Jurkat, Clone E6-1 (cell line): ENCODE results near the gene TPSD1.
"Not testable (repeated sequence)": the region's sequence is repeated elsewhere in the genome, so short reads cannot be mapped to it uniquely, and the experiment has no call there.

Experiments
- DNase-seq: peaks from one replicate; pipeline ENCODE4 v3.0.0-alpha.2; 2011; ENCODE audit warnings: low read depth, low spot score
- H3K4me3 ChIP-seq: 2 replicates; pipeline ENCODE4 v1.5.1; 2011; ENCODE audit warnings: mild to moderate bottlenecking, low read length, control low read depth, moderate library complexity

TPSD1 gene

DNA sequence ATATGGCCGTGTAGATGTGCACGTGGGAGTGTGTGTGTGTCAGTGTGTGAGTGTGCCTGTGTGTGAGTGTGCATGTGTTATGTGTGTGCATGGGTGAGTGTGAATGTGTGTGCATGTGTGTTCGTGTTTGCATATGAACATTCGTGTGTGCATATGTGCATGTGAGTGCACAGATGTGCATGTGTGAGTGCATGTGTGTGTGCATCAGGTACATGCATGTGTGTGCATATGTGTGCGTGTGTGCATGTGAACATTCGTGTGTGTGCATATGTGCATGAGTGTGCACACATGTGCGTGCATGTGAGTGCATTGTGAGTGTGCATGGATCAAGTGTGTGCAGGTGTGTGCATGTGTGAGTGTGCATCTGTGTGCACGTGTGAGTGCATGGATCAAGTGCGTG lies 17.9 kb upstream of the TPSD1 start:
- DNase-seq = no peak

DNA sequence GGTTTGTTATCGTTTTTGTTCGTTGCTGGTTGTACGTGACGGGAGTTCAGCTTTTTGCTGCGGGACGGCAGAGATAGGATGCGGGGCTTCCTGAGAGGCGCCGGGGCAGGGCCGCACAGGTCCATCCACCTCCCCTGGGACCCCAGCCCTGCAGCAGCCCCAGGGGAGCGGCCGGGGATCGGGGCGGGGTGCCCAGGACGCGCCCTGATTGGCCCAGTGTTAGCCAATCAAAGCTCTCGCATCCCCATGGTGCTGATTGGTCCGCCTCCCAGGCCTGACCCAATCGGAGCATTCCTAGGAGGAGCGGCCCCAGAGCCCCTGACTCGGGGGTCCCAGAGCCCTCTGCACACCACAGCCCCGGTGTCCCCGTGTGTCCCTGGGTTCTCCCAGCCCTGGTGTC lies 17.0 kb upstream of the TPSD1 start:
- not testable (repeated sequence) for H3K4me3 ChIP-seq, DNase-seq

More for the DNA sequence above, 17.9 kb upstream of the TPSD1 start:
- no peak overlapping the region for H3K4me3 ChIP-seq

DNA sequence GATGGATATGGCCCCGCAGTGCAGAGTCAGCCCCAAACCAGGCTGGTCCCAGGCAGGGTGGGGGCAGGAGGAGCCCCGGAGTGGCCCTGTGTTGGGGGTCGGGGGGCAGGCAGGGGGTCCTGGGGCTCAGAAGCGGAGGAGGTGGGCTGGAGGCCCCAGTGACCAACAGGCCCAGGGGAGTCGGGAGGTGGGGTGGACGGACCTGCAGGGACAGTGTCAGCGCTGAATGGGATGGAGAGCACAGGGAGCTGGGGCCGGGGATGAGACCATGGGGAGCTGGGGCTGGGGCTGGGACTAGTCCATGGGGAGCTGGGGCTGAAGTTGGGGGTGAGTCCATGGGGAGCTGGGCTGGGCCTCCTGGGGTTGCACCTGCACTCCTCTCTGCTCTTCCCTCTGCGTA lies 16.3 kb upstream of the TPSD1 start:
- H3K4me3 ChIP-seq, DNase-seq: not testable (repeated sequence)

DNA sequence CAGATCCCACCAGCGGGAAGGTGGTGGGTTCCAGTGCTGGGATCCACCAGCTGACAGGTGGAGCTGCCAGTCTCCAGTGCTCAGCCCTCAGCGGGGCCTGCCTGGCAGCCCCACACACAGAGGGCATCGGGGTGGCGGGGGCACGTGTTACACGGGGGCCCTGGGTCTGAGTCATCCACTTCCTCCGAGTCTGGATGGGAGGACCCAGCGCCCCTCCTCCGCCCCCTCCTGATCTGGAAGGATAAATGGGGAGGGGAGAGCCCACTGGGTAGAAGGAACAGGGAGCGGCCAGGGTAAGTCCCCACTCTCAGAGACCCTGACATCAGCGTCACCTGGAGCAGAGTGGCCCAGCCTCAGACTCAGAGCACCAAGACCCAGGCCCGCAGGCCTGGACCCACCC lies 15.4 kb upstream of the TPSD1 start, which contains the start of gene TPSAB1:
TSS of gene TPSAB1 (plus strand) at position 270 of the 400 bp plus-strand sequence. CDS start 234 bp downstream, outside the sequence.
- H3K4me3 ChIP-seq, DNase-seq: not testable (repeated sequence)

DNA sequence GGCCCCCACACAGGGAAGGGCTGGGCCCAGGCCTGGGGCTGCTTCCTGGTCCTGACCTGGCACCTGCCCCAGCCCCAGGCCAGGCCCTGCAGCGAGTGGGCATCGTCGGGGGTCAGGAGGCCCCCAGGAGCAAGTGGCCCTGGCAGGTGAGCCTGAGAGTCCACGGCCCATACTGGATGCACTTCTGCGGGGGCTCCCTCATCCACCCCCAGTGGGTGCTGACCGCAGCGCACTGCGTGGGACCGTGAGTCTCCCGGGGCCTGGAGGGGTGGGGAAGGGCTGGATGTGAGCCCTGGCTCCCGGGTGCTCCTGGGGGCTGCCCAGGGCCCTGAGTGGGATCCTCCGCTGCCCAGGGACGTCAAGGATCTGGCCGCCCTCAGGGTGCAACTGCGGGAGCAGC lies 14.8 kb upstream of the TPSD1 start:
- not testable (repeated sequence) for DNase-seq, H3K4me3 ChIP-seq

DNA sequence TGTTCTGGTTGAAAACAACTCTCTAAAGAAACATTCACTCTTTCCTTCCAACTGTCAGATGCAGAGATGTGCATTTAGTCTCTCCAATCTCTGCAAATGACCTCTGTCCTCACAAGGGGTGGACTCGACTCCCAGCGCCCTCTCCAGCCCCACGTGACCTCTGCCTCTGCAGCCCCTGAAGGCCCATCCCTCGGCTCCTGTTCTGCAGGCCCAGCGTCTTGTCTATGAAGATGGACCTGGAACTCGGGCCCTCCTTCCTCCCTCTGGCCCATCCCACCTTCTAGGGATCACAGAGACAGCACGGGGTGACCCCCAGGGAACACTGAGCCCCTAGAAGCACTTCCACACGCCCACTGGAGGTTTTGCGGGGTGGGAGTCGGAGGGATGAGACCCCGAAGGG lies 12.5 kb upstream of the TPSD1 start:
- H3K4me3 ChIP-seq, DNase-seq: not testable (repeated sequence)

DNA sequence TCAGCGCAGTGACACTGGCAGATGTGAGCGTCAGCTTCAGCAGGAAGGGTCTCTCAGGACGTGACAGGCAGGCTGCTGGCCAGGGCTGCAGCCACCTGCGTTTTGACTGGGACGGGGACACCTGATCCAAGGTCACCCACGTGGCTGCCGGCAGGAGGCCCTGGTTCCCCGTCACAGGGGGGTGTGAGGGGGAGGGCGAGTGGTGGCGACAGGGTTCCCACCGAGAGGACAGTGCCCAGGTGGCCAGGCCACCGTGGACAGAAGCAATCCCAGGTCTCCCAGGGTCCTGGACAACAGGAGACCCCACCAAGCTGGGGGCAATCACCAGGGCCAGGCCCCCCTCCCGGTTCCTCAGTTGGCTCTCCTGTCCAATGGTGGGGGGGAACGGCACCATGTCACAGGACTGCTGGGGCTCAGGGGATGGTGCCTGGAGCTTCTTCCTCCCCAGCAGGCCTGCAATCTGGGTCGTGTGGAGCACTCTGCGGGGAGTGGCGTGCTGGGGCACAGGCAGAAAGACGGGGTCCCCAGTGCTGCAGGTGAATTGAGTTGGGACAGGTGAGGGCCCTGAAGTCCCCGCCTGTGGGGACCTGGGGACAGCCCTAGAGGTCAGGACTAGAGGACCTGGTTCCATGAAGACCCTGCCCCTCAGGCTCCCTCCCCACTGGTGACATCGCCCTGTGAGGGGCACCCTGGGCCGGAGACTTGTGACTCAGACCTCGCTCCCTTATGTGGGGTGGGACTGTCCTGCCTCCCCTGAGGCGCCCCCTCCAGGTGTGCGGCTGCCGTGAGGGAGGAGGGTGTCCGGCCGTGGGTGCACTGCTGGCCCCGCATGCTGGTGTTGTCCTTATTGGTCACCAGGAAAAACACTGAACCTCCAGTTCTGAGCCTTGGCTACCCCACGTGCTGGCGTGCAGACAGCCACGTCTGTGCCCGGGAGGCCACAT lies 11.7 kb upstream of the TPSD1 start:
- DNase-seq, H3K4me3 ChIP-seq: not testable (repeated sequence)

DNA sequence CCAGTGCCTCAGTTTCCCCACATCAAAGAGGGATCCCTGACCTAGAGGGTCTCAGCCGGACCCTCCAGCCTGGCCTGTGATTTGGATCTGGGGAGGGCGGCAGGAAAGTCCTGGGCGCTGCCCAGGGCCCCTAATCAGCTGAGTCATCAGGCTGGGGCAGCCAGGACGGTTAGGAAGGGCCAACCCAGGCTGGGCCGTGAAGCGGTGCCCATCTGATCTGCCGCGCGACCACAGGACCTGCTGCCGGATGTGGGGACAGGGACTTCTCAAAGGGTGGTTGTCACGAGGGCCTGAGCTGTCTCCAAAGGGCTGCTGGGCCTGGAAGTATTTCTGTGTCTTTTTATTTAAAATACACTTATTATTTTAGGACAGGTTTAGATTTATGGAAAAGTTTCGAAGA lies 11.0 kb upstream of the TPSD1 start:
- H3K4me3 ChIP-seq = no peak overlapping the region
- peak; percentile 29 for DNase-seq

DNA sequence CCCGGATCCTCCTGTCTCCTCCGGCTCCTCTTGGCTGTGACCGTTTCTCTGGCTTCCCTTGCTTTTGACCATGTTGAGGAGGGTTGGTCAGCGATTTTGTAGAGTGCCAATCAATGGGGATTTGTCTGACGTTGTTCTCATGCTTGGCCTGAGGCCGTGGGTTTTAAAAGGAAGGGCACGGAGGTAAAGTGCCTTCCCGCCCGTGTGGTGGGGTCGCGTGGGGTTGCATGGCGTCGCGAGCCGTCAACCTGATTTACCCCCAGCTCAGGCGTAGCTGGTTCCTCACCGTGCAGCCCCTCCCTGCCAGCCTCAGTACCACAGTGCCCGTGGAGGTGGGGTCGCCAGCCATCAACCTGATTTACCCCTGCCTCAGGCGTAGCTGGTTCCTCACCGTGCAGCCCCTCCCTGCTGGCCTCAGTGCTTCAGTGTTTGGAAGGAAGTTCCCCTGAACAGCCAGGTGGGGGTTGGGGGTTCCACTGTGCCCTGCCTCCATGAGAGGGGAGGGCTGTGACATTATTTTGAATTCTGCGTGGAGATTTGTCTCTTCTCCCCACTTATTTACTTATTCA lies 10.3 kb upstream of the TPSD1 start:
- no peak for DNase-seq
- no peak overlapping the region for H3K4me3 ChIP-seq

DNA sequence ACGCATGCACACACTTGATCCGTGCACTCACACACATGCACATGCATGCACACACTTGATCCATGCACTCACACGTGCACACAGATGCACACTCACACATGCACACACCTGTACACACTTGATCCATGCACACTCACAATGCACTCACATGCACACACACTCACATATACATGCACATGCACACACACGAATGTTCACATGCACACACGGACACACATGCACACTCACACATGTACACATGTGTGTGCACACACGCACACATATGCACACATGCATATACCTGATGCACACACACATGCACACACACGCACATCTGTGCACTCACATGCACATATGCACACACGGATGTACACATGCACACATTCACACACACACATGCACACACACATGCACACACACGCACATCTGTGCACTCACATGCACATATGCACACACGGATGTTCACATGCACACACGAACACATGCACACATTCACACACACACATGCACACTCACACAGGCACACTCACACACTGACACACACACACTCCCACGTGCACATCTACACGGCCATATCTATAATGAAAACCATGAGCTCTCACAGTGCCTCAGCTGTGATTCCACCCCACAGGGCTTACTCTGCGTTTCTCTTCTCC lies 7.8 kb upstream of the TPSD1 start:
- not testable (repeated sequence) for DNase-seq, H3K4me3 ChIP-seq

DNA sequence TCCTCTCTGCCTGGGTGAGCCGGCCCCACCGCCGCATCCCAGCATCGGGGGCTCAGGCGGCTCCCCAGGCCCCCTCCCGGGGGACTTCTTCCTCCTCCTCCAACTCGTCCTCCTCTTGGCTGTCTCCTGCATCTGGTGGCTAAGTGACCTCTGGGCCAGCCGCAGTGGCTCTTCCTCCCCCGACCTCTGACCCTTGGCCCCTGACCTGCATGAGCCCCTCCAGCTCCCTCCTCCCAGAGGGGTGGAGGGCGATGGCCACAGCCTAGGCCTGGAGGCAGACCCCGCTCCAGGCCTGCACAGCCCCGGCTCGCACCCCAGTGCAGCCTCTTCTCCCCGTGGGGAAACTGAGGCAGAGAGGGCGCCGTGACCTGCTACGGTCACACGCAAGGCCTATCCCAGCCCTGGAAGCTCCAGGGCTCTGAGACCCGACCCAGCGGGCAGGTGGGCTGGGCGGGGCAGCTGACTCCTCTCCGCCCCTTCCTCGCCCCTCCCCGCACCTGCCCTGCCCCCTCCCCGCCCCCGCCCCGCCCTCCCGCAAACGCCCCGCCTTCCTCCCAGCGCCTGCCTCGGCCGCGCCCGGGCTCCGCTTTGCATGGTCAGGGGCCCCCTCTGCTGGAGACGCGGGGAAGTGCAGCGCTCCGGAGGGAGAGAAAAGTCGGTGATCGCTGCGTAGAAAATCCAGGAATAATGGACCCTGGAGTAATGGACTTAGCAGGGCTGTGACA lies 6.7 kb upstream of the TPSD1 start:
- not testable (repeated sequence) for DNase-seq, H3K4me3 ChIP-seq

DNA sequence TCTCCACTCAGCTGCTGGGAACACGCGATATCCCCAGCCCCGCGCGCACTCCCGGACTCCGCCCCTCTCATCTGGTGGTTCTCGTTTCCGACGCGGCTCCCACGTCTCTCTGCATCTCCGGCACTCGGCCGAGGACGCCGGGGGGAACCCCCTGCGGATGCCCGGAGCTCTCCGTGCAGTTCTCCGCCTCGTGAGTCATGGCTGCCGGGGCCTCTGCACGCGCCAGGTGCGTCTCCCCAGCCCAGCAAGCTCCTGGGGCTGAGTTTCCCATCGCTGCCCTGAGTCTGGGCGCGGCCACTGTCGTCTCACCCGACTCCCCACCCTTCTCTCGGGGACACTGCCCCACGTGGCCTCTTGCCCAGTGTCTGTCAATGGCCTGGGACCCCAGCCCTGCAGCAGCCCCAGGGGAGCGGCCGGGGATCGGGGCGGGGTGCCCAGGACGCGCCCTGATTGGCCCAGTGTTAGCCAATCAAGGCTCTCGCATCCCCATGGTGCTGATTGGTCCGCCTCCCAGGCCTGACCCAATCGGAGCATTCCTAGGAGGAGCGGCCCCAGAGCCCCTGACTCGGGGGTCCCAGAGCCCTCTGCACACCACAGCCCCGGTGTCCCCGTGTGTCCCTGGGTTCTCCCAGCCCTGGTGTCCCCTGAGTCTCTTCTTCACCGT lies 2.0 kb upstream of the TPSD1 start:
- not testable (repeated sequence) for DNase-seq, H3K4me3 ChIP-seq

DNA sequence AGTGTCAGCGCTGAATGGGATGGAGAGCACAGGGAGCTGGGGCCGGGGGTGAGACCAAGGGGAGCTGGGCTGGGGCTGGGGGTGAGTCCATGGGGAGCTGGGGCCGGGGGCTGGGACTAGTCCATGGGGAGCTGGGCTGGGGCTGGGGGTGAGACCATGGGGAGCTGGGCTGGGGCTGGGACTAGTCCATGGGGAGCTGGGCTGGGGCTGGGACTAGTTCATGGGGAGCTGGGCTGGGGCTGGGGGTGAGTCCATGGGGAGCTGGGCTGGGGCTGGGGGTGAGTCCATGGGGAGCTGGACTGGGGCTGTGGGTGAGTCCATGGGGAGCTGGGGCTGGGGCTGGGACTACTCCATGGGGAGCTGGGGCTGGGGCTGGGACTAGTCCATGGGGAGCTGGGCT lies 1.0 kb upstream of the TPSD1 start:
- not testable (repeated sequence) for DNase-seq, H3K4me3 ChIP-seq

DNA sequence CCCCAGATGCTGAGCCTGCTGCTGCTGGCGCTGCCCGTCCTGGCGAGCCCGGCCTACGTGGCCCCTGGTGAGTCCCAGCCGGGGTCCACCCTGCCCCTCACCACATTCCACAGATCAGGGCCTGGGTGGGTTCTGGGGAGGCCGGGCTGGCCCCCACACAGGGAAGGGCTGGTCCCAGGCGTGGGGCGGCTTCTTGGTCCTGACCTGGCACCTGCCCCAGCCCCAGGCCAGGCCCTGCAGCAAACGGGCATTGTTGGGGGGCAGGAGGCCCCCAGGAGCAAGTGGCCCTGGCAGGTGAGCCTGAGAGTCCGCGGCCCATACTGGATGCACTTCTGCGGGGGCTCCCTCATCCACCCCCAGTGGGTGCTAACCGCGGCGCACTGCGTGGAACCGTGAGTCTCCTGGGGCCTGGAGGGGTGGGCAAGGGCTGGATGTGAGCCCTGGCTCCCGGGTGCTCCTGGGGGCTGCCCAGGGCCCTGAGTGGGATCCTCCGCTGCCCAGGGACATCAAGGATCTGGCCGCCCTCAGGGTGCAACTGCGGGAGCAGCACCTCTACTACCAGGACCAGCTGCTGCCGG lies 516 bp downstream of the TPSD1 start:
- DNase-seq, H3K4me3 ChIP-seq: not testable (repeated sequence)

DNA sequence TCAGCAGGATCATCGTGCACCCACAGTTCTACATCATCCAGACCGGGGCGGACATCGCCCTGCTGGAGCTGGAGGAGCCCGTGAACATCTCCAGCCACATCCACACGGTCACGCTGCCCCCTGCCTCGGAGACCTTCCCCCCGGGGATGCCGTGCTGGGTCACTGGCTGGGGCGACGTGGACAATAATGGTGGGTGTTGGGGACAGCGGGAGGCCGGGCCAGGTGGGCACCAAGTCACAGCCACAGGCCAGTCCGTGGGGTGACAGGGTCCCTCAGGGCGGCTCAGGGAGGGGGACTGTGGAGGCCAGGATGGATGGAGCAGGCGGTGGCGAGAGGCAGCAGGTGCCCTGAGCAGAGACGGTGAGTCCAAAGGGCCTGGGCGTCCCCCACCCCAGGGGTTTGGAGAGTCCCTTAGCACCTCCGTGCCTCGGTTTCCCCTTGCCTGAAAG lies 1.0 kb downstream of the TPSD1 start:
- no peak for DNase-seq

DNA sequence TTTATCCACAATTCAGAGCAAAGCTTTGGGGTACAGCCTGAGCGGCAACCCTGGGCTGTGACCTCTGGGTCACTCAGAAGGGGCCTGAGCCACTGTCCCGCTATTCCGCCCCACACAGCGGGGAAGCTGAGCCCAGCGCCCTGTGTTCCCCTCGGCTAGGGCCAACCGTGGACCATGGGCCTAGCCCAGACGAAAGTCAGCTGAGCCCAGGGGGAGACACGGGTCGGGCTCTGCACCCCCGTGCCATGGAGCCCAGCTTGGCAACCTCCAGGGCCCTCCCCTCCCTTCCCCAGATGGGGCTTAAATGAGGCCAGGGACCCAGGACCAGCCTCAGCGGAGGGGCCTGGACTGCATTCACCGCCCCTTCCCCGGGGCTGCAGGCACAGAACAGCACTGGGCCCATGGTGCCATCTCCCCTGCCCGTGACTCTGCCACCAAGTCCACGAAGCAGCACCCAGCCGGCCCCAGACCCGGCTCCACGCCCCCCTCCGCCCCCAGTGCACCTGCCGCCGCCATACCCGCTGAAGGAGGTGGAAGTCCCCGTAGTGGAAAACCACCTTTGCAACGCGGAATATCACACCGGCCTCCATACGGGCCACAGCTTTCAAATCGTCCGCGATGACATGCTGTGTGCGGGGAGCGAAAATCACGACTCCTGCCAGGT lies 1.8 kb downstream of the TPSD1 start:
- H3K4me3 ChIP-seq = no peak overlapping the region
- no peak for DNase-seq

More for the DNA sequence above, 1.0 kb downstream of the TPSD1 start:
- no peak overlapping the region for H3K4me3 ChIP-seq

DNA sequence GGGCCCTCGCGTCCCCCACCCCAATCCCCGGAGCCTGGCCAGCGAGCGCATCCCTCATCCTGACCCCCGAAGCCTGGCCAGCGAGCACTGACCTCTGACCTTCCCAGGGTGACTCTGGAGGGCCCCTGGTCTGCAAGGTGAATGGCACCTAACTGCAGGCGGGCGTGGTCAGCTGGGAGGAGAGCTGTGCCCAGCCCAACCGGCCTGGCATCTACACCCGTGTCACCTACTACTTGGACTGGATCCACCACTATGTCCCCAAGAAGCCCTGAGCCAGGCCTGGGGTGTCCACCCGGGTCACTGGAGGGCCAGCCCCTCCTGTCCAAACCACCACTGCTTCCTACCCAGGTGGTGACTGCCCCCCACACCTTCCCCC lies 2.3 kb downstream of the TPSD1 start:
- DNase-seq = no peak
- H3K4me3 ChIP-seq = no peak overlapping the region
